ENCODE results near the gene BRS3. TPM values are rescaled to one million over a fixed set of nuclear protein-coding genes. Genes with fewer than 3 reads are reported as not detected.

The BRS3 gene
- total and polyA plus RNA-seq, 8 donors = not detected

DNA sequence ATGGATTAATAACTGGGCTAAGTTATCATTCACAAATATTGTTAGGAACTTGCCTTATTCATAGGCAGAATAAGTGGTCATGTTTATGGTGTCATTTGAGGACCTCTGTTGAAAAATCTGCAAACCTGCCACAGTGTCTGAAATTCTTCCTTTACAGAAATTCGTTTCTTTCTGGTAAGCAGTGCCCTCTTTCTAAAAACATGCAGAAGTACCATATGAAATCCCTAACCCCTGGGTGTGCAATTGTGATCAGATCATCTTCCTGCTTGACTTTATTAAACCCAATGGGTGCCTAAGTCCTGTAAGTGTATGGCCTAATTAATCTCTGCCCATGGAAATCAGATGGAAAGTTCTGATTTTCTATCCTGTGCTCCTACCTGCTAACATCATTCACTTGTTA is 5.3 kb downstream of the BRS3 start:
- Histone ChIP-seq H3K27me3 (peaks cover 0 to 11% (median 4%) of the 10 kb centered on the region in 3 donors), H3K36me3 (no peaks in the 10 kb centered on the region), H3K4me1 (no peaks in the 10 kb centered on the region), H3K9me3 (peaks cover 0 to 3% (median 0%) of the 10 kb centered on the region in 4 donors), H3K4me3 (no peak overlapping the region), H3K27ac (no peak overlapping the region)
- 5 to 27% (median 19%) methylated on average over 1 of the region's 1 CpG for WGBS, 5 donors
- TF ChIP-seq, protein P1, sequence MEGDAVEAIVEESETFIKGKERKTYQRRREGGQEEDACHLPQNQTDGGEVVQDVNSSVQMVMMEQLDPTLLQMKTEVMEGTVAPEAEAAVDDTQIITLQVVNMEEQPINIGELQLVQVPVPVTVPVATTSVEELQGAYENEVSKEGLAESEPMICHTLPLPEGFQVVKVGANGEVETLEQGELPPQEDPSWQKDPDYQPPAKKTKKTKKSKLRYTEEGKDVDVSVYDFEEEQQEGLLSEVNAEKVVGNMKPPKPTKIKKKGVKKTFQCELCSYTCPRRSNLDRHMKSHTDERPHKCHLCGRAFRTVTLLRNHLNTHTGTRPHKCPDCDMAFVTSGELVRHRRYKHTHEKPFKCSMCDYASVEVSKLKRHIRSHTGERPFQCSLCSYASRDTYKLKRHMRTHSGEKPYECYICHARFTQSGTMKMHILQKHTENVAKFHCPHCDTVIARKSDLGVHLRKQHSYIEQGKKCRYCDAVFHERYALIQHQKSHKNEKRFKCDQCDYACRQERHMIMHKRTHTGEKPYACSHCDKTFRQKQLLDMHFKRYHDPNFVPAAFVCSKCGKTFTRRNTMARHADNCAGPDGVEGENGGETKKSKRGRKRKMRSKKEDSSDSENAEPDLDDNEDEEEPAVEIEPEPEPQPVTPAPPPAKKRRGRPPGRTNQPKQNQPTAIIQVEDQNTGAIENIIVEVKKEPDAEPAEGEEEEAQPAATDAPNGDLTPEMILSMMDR (IDR thresholded peaks at IDR 0.05) = no peak
- TF ChIP-seq POLR2AphosphoS5 (IDR thresholded peaks at IDR 0.05) (no peak), POLR2A (IDR thresholded peaks at IDR 0.05) (no peak), EP300 (IDR thresholded peaks at IDR 0.05) (no peak)
- intact Hi-C loops (cut with DNase I; ENCODE audit: low total_unique reads) = no loop called here
- DNase-seq = no peak

DNA sequence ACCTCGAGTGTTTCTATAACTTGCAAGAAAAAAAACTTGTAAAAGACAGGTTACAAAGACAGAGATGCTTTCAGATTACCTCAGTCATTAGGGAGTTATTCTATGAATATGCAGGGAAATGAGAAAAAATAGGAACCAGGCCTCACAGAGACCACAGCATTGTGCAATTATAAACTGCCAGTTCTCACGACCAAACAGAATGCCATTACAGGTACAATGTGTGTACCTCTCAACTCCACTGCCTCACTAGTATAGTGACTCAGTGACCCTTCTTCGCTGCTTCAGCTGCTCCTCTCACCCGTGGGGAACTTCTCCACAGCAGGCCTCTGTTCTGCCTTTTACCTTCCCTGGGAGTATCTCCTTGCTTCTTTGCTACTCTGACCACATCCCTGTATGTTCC is 7.3 kb downstream of the BRS3 start:
- Histone ChIP-seq H3K4me3 (no peak overlapping the region), H3K27me3 (peaks cover 0 to 6% (median 4%) of the 10 kb centered on the region in 3 donors), H3K36me3 (no peaks in the 10 kb centered on the region), H3K4me1 (peaks cover 0 to 12% (median 6%) of the 10 kb centered on the region in 4 donors), H3K9me3 (peaks cover 0 to 3% (median 0%) of the 10 kb centered on the region in 4 donors), H3K27ac (no peak overlapping the region)
- intact Hi-C loops (cut with DNase I; ENCODE audit: low total_unique reads) = no loop called here
- TF ChIP-seq POLR2A (IDR thresholded peaks at IDR 0.05) (no peak), EP300 (IDR thresholded peaks at IDR 0.05) (no peak), POLR2AphosphoS5 (IDR thresholded peaks at IDR 0.05) (no peak)
- TF ChIP-seq, protein P1 (IDR thresholded peaks at IDR 0.05) = no peak
- 64 to 80% (median 78%) methylated on average over 4 of the region's 4 CpGs for WGBS, 5 donors
- no peak for DNase-seq

DNA sequence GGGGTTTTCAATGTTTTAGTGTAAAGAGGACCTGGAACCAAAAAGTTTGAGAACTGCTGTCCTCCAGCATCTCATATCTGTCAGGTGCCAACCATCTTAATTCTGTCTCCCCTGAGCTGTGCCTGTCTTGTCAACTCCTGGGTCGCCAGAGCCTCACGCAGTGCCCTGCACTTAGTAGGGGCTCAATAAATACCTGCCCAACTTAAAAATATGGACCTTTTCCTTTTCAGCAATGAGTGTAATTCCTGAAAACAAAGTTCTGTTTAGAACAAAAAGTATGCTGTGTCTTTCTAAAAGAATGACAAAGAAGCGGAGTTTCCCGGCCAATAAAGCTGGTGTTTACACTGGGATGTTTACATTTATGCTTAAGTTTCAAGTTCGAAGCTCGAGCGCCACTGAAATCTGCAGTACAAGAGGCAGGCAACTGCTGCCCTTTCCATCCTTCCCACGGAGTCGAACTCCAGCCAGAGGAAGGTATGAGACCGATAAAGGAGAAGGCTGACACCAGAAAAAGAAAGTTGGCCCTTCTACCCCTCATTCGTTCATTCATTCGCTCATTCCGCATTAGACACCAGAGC is 8.5 kb downstream of the BRS3 start:
- Histone ChIP-seq H3K9me3 (peaks cover 0 to 3% (median 0%) of the 10 kb centered on the region in 4 donors), H3K4me1 (peaks cover 0 to 12% (median 6%) of the 10 kb centered on the region in 4 donors), H3K27ac (peak overlapping the region; percentile 95 to 98 (median 96)), H3K36me3 (peaks cover 0 to 12% (median 10%) of the 10 kb centered on the region in 4 donors), H3K4me3 (peak overlapping the region; percentile 56 to 74 (median 64)), H3K27me3 (peaks cover 0 to 6% (median 4%) of the 10 kb centered on the region in 3 donors)
- DNase-seq = no peak
- intact Hi-C loops (cut with DNase I; ENCODE audit: low total_unique reads) = no loop called here
- no peak for TF ChIP-seq POLR2A (IDR thresholded peaks at IDR 0.05)
- TF ChIP-seq EP300 (IDR thresholded peaks at IDR 0.05) = no peak
- TF ChIP-seq, protein P1 (IDR thresholded peaks at IDR 0.05) = no peak
- no peak for TF ChIP-seq POLR2AphosphoS5 (IDR thresholded peaks at IDR 0.05)
- 2 to 45% (median 6%) methylated on average over 13 of the region's 13 CpGs for WGBS, 5 donors

DNA sequence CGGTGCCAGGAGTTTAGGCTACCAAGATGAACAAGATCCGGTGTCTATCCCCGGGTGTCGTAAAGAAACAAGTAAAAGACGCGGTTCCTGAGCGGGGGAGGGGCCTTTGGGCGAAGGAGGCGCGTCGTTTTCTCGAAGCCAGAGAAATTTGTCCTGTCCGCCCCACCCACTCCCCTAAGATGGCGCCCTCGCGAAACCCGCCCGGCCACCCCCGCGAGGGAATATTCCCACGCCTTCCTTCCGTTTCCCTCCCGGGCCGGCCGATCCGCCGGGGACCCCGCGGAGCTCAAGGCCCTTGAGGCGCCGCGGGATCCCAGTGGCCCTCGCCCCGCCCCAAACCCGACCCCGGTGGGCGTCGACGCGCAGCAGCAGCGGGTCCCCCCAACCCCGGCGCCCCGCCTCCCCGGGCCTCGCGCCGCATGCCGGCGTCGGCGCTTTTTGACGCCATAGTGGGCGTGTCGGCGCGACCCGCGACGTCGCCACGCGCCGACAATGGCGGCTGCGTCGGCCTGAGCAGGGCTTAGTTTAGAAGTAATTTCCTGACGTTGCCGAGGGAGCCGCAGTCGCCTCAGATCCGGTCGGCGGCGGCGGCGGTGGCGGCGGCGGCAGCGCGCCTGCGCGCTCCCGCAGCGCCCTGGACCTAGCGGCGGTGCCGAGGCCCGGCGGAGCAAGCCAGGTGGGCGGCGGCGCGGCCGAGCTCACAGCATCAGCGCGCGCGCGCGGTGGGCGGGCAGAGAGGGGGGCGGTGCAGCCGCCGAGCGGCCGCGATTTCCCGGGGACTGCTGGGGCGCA is 9.2 kb downstream of the BRS3 start:
- H3K4me1 ChIP-seq = peaks cover 0 to 12% (median 6%) of the 10 kb centered on the region in 4 donors
- intact Hi-C loops (cut with DNase I; ENCODE audit: low total_unique reads) = no loop called here
- 0 to 62% (median 13%) methylated on average over 17 to 105 of the region's 111 CpGs for WGBS, 5 donors
- H3K27ac ChIP-seq = peak overlapping the region; percentile 95 to 98 (median 96)
- peak overlapping the region; percentile 56 to 74 (median 64) for H3K4me3 ChIP-seq
- TF ChIP-seq, protein P1 (IDR thresholded peaks at IDR 0.05) = no peak
- TF ChIP-seq POLR2AphosphoS5 (IDR thresholded peaks at IDR 0.05) = peak; percentile 14 to 67 (median 17)
- H3K36me3 ChIP-seq = peaks cover 0 to 19% (median 17%) of the 10 kb centered on the region in 4 donors
- H3K27me3 ChIP-seq = peaks cover 0 to 6% (median 4%) of the 10 kb centered on the region in 3 donors
- H3K9me3 ChIP-seq = peaks cover 0 to 3% (median 0%) of the 10 kb centered on the region in 4 donors
- DNase-seq = peak; percentile 75 to 94

Measured in stomach (tissue), 9 donors.